GM12892 (cell line): ENCODE measurements around the gene TFDP1.

Source experiments
- POLR2A ChIP-seq: IDR thresholded peaks from 2 replicates; pipeline ENCODE4 v1.6.1; 2011; ENCODE audit warnings: low read depth, low read length, control low read depth
- POLR2AphosphoS5 ChIP-seq: IDR thresholded peaks from 2 replicates; pipeline ENCODE4 v1.6.1; 2011; ENCODE audit warnings: low read depth, low read length, control low read depth

DNA sequence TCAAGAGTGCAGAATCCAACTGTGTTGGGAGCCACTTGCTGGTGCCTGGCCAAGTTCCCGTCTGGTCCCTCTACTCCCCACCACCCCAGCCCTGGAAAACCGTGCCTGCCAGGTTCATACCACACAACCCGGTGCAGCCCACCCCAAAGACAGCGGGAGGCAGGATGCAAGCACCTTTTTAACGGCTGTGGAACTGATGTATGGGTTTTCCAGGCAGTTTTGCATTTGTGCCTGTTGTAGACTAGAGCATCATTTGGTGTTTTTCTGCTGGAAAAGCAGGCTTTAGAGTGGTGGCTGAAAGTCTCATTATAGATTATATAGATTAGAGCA, 13.5 kb downstream of the TFDP1 start:
- TF ChIP-seq POLR2AphosphoS5, result no peak
- TF ChIP-seq POLR2A, result no peak
